GM12872 (cell line): ENCODE data around the gene MYO1B.

Experiments
- TF ChIP-seq, protein P1 (sequence below): IDR thresholded peaks from 3 replicates; pipeline ENCODE4 v1.5.1; 2011; ENCODE audit warnings: low read depth, mild to moderate bottlenecking, low read length, moderate library complexity; ENCODE audit not compliant: insufficient read depth

MYO1B gene

DNA sequence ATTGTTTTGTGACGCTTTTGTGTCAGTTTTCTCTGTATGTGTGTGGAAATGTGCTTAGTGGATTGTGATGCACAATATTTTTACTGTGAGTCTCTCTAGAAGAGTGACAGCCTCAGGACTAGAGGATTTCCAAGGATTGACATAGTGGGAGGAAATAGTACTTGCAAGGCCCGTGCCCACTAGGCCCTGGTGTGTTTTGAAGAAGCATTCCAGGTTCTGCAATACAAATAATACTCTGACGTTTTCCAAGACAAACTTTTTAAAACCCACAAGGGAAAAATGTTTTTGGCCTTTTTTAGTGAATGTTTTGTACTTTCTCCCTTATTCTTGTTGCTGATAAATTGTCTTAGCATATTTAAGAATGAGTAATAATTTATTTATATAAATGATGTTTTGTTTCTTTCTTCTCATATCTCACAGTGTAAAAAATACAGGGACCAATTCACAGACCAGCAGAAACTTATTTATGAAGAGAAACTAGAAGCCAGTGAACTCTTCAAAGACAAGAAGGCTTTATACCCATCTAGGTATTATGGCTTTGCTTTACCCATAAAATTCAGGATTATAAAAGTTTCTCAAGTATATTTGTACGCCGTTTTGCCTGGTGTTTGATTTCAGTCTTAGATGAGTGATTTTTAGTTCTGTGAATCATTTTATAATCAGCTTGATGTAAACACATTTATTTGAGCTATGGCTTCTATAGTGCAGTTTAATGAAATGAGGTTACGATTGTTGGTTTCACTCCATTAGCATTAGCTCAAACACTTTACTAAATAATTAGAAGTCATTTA, 165.6 kb downstream of the MYO1B start:
- TF ChIP-seq, protein P1, sequence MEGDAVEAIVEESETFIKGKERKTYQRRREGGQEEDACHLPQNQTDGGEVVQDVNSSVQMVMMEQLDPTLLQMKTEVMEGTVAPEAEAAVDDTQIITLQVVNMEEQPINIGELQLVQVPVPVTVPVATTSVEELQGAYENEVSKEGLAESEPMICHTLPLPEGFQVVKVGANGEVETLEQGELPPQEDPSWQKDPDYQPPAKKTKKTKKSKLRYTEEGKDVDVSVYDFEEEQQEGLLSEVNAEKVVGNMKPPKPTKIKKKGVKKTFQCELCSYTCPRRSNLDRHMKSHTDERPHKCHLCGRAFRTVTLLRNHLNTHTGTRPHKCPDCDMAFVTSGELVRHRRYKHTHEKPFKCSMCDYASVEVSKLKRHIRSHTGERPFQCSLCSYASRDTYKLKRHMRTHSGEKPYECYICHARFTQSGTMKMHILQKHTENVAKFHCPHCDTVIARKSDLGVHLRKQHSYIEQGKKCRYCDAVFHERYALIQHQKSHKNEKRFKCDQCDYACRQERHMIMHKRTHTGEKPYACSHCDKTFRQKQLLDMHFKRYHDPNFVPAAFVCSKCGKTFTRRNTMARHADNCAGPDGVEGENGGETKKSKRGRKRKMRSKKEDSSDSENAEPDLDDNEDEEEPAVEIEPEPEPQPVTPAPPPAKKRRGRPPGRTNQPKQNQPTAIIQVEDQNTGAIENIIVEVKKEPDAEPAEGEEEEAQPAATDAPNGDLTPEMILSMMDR, result no peak

DNA sequence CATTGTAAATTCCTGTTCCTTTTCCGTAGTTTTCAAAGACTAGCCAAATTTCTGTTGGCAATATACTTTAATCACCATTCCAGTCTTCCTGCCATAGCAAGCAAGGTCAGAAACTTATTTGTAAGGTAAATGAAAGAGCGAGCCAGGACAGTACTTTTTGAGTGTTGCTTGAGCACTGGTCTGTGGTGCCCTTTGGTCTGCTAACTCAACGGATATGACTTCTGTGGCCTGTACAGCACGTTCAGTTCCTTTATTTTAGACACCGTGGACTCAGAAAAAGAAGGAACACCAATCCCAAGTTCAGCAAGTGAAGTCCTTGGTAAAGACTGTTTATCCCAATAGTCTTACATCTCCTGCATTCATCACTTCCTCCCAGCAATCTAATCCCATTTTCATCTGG, 166.3 kb downstream of the MYO1B start:
- TF ChIP-seq, protein P1, result no peak

DNA sequence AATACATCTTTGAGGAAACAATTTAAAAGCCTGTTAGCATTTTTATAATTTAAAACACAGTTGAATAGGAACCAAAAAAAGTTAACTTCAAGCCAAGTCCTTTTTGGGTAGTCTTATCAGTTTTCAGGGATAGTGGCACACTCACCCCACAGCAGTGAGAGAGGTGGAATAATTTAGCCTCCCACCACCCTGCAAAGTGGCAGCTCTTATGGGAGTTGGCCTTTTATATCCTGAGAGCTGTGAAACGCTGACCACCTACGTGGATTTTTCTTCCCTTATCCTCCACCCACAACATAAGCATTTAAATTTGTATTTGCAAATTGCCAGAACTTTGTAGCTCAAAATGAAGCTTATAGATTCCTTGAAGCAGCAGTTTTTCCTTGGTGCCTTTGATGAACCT, 167.1 kb downstream of the MYO1B start:
- TF ChIP-seq, protein P1, result no peak

DNA sequence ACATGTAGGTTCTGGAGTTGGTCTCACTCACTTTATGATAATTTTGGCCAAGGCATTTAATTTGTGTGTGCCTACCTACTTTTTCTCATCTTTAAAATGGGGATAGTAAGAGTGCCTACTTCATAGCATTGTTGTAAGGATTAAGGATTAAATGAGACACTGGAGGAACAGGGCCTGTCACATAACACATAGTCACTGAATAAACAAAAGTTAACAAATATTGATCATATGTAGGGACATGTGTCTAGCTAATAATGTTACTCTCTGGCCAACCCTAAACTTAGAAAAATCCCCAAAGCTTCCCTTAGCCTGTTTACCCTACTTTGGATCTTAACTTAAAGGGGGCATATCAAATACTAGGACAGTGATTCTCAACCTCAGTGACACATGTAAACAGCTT, 169.9 kb downstream of the MYO1B start:
- TF ChIP-seq, protein P1, result no peak

DNA sequence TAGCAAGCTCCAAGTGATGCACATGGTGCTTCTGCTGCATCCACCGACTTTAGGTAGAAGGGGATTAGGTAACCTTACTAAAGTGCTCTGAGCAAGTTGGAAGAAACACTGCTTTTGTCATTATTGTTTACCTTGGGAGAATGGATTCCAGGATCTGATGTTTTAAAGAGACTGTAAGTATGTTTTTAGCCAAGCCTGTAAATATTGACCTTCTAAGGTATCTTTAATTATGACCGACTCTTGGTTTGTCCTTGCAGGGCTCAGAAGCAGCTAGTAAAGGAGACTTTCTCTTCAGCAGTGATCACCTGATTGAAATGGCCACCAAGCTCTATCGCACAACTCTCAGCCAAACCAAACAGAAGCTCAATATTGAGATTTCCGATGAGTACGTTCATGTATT, 170.7 kb downstream of the MYO1B start:
- TF ChIP-seq, protein P1, result no peak

DNA sequence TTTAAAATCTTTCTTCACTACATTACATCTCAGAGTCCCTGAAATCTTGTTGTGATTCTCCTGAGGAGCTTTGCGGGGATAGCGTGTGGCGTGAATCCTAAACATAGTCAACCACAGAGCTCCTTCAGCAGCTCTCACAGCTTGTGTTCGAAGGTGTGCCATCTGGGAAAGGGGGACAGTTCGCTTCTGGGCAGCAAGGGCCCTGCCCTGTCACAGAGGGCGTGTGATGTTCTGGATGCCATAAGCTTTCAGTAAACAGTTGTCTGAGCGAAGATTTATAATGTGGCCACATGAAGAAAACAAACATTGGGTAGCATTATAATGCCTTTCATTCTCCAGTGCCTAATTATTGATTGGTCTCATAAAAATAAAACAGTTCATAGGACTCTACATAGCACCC, 172.5 kb downstream of the MYO1B start:
- TF ChIP-seq, protein P1, result no peak

DNA sequence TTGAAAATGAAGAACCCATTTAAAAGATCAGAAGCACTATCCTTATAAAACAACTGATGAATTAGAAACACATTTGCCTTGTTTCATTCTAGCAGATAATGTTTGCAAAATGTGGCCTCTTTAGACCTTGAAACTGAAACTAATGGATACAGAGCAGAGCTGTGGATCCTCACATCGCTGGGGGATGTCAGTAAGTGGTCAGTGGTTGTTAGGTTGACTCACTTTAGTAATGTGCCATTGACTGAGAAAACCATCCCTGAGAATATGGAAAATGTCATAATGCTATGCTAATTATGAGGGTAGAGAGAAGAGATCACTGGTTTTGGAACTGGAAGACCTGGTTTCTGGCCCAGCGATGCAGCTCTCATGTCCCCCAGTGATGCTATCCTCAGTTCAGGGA, 176.7 kb downstream of the MYO1B start:
- TF ChIP-seq, protein P1, result no peak
